ENCODE measurements around the gene MYO9A.
"Not testable (repeated sequence)": the region's sequence is repeated elsewhere in the genome, so short reads cannot be mapped to it uniquely, and the experiment has no call there.

MYO9A gene

DNA sequence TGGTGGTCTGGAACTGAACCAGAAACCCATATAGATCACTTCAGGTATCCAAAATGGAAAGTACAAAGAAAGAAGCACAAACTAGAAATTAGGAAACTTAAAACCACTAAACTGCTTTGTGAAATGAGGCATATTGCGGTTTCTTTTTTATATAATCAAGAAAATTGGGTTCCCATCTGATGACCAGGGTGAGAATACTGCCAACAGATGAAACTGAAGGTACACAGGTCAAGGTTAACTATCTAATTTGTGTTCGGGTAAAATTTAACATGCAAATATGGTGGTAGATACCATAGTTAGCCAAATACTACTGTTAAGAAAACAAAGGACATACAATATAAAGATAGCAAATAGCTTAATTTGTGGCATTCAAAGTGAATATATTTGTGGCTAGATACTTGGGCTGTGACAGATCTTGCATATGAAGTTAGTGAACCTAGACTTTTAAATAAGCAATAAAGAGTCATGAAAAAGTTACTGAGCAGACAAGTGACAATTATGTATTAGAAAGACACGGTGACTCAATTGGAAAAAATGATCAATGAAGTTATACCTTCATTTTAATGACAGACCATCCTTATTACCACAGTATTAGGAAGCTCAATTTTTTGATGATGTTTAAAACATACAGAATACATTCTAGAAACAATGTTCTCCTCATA lies 180.2 kb downstream of the MYO9A start:
- DNase-seq = no peak

DNA sequence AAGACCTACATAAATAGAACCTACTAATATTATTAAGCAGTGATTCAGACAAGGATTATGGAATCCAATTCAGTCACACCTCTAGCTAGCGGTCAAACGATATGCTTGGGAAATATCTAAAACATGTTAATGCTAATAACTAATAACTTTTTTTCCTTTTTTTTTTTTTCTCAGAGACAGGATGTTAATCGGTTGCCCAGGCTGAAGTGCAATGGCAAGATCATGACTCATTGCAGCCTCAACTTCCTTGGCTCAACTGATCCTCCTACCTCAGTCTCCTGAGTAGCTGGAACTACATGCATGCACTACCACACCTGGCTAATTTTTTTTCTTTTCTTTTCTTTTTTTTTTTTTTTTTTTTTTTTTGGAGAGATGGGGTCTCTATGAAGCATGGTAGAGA lies 183.5 kb downstream of the MYO9A start:
- no peak for DNase-seq

DNA sequence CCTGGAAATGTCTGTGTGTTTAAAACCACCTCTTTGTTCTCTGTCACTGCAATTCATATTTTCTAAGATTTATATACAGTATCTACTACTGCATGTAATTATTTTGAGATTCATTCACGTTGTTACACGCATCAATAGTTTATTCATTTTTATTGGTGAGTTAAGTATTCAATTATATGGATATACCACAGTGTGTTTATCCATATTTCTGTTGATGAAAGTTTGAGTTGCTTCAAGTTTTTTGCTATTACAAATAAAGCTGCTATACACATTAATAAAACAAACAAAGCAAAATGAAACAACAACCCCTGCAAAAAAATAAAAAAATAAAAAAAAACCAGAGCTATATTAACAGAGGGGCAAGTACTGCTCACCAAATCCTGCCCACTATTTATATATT lies 185.3 kb downstream of the MYO9A start:
- DNase-seq = no peak

DNA sequence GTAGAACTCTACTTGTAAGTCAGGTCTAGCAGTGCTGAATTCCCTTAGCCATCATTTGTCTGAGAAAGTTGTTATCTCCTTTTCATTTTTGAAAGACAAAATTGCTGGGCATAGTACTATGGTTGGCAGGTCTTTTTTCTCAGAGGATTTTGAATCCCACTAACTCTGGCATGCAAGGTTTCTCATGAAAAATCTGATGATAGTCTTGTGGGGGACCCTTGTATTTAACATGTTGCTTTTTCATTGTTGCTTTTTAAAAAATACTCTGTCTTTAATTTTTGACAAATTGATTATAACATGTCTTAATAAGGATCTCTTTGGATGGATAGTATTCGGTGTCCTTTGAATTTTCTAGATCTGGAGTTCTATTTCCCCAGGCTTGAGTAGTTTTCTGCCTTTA lies 186.7 kb downstream of the MYO9A start:
- DNase-seq = no peak

DNA sequence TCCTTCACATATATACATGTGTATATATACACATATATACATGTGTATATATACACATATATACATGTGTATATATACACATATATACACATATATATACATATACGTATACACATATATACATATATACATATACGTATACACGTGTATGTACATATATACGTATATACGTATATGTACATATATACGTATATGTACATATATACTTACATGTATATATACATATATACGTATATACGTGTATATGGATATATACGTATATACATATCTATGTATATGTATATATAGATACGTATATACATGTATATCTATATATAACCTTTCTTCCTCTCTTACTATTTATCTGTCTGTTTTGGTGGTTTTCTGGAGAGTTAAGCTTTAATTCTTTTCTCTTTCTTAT lies 192.8 kb downstream of the MYO9A start:
- no peak for DNase-seq

DNA sequence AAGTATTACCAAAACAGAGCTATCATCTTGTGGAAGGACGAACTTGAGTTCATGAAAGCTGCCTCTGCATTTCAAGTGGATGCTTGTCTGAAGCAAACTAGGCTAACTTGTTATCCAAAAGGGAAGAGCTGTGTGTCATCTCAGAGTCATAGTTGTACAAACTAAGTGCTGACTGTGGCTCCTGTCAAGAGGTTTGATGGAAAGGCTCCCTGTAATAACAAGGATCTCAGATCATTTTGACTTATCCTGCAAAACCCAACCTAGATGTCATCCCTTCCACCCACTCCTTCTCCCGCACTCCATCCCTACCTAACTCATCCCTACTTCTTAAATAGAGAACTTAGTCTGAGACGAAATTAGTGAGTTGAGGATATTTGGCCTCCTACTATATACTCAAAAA lies 196.8 kb downstream of the MYO9A start:
- no peak for DNase-seq

DNA sequence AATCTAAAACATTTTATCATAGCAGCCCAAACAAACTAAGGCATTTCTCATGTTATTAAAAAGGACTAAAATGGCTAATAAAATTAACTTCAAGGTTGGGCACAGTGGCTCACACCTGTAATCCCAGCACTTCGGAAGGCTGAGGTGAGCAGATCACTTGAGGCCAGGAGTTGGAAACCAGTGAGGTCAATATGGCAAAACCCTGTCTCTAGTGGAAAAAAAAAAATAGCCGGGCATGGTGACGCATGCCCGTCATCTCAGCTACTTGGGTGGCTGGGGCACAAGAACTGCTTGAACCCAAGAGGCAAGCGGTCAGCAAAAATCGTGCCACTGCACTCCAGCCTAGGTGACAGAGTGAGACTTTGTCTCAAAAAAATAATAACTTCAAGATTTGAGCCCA lies 197.4 kb downstream of the MYO9A start:
- DNase-seq = no peak

DNA sequence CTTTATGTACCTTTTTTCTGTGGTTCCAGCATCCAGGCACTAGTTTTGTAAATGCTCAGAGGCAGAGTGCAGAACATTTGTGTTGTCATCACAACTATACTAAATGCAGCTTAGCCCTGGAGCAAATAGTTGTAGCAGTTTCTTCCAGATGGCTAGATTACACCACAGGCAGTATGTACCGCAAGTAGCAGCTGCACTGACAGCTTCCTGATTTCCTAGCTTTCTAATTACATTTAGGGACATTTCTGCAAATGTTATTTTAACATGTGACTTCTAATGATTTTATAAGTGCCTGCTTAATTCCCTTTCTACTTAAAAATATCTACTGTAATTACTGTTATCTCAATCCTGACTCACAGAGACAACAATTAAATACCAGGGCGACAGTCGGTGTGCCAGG lies 201.1 kb downstream of the MYO9A start:
- no peak for DNase-seq

DNA sequence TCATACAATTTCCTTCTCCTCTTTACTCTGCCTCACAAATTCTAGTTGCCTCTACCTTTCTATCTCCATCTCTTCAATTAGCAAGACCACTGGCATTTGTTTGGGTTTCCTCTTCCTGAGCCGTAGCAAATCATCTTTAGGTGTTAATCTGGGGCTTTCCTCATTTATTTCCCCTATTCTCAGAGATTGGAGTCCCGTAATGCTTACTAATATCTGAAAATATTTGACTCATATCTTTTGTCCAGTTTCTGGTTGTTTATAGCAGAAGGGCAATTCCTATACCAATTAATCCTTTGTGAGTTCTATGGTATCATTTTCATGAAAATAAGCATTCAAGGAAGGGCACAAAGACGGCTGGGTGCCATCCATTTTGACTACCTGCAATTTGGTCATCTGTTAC lies 203.9 kb downstream of the MYO9A start:
- no peak for DNase-seq

DNA sequence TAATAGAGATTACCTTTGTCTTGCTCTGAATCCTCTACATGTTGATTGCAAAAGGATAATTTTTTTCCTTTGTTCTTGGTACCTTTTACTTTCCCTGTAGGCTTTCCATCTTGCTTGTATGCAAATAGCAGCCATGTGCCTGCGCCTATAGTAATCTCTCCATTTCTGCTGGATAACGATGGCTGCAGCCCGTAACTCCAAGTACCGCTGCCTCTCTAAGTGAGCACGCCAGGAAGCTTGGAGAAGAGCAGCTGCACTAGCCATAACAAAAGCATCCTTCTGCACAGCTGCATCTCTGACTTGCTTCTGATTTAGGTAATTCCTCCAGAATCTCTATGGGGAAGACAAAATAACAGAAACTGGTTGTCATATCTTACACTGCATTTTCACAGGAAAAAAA lies 218.3 kb downstream of the MYO9A start:
- DNase-seq = no peak

DNA sequence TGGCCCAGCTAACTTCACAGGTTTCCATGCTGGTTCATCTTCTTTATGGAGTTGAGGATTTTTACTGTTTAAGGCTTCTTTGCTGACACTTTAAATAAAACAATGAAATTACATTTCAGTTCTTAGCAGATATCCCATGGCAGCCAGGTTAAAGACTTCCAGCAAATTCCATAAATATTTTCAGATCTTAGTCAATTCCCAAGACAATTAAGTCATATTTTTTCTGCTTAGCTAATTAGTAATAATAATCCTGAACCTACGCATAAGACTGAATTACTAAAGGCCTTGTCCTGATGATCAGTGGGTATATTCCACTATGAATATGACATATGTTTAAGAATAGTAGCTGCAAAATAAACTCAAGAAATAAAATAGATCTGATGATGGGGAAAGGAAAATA lies 224.3 kb downstream of the MYO9A start:
- no peak for DNase-seq

DNA sequence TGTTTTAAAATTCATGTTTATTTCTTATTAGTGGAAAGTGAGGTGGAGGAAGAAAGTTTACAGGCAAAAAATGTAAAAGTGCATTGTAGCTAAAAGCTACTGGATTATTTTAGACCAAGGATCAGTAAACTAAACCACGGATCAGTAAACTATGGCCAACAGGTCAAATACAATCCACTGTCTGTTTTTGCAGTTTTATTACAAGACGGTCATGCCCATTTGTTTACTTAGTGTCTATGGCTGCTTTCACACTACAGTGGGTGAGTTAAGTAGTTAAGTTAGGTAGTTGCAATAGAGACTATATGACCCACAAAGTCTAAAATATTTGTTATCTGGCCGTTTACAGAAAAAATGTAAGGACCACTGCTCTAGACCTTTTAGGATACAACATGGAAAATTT lies 225.6 kb downstream of the MYO9A start:
- no peak for DNase-seq

DNA sequence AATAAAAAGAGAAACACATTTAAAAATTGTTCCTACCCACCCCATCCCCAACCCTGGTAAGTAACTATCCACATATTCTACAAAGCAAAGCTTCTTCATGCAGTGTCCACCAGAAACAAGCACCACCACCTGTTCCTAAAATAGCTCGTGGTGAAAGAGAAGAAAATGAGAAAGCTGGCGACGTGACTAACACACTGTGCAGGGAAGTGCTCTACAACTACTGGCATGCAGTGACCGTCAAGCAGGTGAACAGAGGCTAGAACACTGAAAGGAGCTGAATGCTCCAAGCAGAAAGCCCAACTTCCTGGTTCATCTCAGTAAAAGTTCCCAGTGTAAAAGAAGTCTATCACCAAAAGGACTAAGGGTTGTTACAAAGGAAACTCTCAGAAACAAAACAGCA lies 226.9 kb downstream of the MYO9A start:
- no peak for DNase-seq

DNA sequence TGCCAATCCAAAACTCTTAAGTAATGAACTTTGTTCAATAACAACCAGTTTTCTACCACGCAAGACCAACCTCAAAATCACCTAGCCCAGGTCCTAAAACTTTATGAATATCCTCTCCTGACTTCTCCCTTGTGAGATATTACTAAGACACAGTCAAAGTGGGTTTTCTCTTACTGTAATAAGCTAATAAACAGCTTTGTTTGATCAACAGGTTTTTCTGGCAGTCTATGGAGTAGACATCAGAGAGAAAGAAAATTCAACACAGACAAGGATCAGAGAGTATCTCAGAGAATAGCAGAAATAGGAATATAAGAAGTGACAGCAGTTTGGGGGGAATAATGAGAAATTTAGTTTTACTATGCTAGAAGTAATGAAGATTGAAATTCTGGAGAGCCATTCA lies 228.0 kb downstream of the MYO9A start:
- no peak for DNase-seq

DNA sequence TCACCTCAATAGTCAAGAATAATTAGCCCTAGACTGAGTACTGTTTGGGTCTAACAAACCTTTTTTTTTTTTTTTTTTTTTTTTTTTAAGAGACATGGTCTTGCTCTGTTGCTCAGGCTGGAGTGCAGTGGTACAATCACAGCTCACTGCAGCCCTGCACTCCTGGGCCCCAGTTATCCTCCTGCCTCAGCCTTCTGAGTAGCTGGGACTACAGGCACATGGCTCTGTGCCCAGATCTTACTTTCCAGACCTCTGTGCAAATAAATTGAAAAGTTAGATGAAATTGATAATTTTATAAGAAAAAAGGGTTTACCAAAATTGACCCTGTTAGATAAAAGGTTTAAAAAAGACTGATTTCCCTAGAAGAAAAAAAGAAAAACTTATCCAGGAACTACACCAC lies 228.6 kb downstream of the MYO9A start:
- no peak for DNase-seq

DNA sequence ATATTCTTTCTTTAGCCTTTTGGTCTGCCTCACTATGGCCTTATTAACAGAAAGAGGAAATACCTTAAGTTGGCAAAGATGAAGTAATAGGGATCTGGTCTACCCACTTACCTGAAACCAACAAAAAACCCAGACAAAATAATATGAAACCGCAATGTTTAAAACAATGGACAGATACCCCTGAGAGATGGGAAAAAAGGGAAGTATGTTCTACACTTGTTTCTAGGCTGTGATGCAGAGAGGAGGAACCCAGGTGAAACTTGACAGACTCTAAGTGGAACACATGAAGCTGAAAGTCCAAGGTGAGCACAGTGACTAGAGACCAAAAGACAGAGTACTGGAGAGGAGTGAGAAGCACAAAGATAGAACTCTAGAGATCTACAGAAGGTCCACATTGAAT lies 229.2 kb downstream of the MYO9A start:
- DNase-seq = no peak

DNA sequence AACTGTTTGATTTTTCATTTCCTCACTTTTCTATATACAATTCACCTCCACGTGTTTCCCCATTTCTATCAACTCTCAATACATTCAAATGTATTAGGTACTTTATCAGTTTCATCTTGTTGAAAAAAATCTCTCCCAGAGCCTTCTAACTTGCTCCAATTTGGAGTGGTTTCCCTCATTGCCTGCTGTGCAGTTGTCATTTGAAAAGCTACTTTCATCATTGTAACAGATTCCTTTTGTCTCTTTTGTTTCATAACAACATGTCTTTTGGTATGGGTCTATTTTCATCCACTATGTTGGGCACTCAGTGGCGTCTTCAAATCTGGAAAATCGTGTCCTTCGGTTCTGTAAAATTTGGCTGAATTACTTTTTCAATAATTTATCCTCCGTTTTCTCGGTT lies 232.6 kb downstream of the MYO9A start:
- DNase-seq = no peak

DNA sequence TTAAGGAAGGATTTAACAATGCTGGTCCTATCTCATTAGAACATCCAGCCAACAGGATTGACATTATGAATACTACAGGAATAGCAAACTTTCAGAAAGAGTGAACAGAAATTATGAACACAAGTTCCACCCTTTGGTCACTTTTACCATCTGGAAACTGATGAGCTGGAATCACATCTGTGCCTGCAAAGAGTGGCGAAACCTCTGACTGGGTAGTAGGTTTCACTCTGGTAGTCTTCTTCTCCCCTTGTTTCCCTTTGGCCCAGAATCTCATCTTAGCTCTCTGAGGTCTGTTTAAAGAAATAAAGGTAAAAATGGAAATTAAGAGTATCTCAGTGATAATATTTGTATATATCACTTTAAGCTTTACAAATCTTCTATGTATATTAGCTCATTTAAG lies 234.5 kb downstream of the MYO9A start:
- no peak for DNase-seq

DNA sequence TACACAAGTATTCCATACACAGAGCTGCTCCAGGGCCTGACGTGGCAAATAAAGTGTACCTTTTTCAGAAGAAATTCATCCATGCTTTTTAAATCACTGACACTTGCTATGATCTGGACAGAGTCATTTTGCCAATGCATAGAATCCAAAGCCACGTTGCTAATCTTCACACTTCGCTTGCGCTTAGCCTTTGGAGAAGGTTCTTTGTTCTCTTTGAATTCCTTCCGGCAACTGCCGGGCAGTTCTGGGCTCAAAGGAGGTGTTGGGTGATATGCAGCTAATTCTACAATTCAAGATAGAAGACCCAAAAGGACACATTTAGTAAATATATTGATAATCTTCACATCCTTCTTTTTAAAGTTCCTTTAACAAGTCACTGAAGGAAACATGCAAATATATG lies 237.7 kb downstream of the MYO9A start:
- DNase-seq = no peak

DNA sequence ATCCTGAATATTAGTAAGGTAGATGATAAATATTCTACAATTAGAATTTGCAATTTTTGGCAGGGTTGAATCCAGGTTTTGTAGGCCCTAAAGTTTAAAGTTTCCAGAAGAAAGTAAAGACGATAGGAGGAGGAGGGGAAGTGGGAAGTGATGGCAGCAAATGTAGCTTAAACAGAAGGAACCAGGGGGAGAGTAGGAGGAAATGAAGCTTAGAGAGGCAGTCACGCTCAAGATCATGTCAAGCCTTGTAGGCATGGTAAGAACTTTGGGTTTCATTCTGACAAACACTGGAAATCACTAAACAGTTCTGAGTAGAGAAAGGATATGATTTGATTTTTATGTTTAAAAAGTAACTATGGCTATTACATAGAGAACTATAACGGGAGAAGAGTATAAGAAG lies 243.7 kb downstream of the MYO9A start:
- no peak for DNase-seq

DNA sequence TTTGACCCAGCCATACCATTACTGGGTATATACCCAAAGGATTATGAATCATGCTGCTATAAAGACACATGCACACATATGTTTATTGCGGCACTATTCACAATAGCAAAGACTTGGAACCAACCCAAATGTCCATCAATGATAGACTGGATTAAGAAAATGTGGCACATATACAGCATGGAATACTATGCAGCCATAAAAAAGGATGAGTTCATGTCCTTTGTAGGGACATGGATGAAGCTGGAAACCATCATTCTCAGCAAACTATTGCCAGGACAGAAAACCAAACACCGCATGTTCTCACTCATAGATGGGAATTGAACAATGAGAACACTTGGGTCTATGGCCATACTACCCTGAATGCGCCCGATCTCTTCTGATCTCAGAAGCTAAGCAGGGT lies 259.7 kb downstream of the MYO9A start:
- not testable (repeated sequence) for DNase-seq

DNA sequence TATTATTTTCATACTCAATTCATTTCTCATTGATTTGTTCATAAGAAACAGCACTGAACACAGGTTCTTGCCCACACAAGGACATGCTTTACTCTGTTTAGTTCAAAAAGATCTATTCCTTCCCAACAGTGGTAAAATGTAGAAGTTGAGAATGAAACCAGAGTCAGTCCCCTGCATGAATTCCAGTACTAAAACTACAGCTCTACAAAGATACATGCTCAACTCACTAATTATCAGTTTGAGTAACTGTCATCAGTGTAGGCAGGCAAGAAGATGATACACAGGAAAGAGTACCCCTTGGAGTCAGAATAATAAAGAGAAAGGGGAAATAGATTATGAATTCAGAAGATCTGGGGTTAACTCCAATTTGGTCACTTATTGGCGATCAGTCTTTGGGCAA lies 264.4 kb downstream of the MYO9A start:
- DNase-seq = no peak

DNA sequence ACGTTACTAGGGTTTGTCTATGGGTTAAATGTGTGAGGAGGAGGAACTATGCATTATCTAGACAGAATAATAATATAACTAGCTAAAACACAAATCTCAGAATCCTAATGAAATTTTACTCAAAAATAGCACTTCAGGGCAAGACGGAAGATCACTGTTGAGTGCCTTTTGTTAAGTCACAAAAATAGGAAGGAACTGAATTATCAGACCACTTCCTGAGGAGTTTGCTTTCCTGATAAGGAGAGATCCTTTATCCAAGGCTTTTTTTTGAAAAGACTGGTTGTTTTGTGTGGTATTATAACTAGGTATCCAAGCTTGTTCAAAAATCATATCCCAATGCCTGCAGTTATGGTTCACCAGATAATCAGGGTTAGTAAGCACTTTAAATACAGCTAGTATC lies 273.0 kb downstream of the MYO9A start:
- DNase-seq = no peak

DNA sequence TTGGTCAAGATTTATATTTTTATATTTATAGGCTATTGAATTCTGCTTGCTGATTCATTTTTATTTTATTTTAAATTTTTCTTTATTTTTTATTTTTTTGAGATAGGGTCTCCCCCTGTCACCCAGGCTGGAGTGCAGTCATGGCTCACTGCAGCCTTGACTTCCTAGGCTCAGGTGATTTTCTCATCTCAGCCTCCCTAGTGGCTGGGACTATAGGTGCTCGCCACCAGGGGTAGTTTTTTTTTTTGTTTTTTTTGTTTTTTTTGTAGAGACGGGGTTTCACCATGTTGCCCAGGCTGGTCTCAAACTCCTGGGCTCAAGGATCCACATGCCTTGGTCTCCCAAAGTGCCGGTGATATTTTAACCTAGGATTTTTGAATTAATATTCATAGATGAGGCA lies 276.4 kb downstream of the MYO9A start:
- no peak for DNase-seq

DNA sequence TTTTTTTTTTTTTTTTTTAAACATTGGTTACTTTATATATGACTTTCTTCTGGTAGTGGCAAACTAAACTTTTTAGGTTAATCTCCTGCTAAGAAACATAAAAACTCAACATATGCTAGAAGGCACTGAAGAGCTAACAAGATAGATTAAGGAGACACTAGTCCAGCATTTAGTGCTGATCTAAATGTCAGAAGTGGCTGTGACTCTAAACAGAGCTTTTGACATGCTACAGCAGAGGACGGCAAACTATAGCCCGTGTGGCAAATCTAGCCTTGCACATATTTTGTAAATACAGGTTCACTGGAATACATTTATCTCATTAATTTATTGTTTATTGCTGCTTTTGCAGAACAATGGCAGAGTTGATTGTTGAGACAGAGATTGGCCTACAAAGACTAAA lies 287.0 kb downstream of the MYO9A start:
- DNase-seq = no peak

DNA sequence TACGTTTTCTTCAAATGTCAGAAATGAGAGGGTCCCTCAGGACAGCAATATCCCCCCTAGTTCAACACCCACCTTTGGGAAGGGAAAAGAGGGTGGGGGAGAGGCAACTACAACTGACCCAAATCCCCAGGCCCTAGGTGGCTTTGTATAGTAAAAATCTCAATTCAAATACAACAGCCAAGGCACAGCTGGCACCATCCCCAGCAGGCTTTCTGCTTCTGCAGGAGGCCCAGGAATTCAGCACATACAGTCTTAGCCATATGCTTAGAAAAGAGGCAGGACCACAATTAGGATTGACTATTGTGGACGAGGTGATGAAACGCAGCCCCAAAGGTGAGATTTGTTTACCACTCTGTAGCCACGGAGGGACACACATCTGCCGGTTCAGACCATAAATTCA lies 291.8 kb downstream of the MYO9A start:
- DNase-seq = no peak
